Inflammatory macrophage treated with lipopolysaccharide for 1 hour (primary cell): Measurements from ENCODE around the gene ABL1.
A peak's percentile ranks its signal among the peaks of the same experiment; 100 is the strongest.

Source experiments
- DNase-seq, 2 donors: peaks; one replicate each; pipeline ENCODE4 v3.0.0-alpha.2; 2020 to 2022

ABL1 gene

GRCh38 chr9:130854092-130854491, 19.0 kb downstream of the ABL1 start:
- DNase-seq: no peak

GRCh38 chr9:130854835-130855234, 19.8 kb downstream of the ABL1 start:
- DNase-seq: no peak

- no peak for DNase-seq
These were observed 21.4 kb downstream of the ABL1 start for GRCh38 chr9:130856474-130856873.

GRCh38 chr9:130857864-130858738, 23.0 kb downstream of the ABL1 start:
- no peak for DNase-seq

- DNase-seq: no peak
These were observed 24.0 kb downstream of the ABL1 start for GRCh38 chr9:130858739-130859705.

GRCh38 chr9:130860458-130861316, 25.6 kb downstream of the ABL1 start:
- no peak for DNase-seq

GRCh38 chr9:130861372-130862180, 26.5 kb downstream of the ABL1 start:
- no peak for DNase-seq

GRCh38 chr9:130862217-130862616, 27.2 kb downstream of the ABL1 start:
- DNase-seq: no peak

GRCh38 chr9:130862747-130863146, 27.7 kb downstream of the ABL1 start:
- no peak for DNase-seq

GRCh38 chr9:130864541-130864940, 29.5 kb downstream of the ABL1 start:
- no peak for DNase-seq

- DNase-seq: no peak
These were observed 30.9 kb downstream of the ABL1 start for GRCh38 chr9:130865921-130866320.

- peak; percentile 47 to 85 for DNase-seq
These were observed 31.5 kb downstream of the ABL1 start for GRCh38 chr9:130866474-130866965.

GRCh38 chr9:130867556-130867955, 32.5 kb downstream of the ABL1 start:
- DNase-seq: no peak

GRCh38 chr9:130868230-130868629, 33.2 kb downstream of the ABL1 start:
- DNase-seq: no peak

- no peak for DNase-seq
These were observed 34.2 kb downstream of the ABL1 start for GRCh38 chr9:130869250-130869649.

GRCh38 chr9:130870491-130871381, 35.7 kb downstream of the ABL1 start:
- DNase-seq: no peak

- no peak for DNase-seq
These were observed 36.5 kb downstream of the ABL1 start for GRCh38 chr9:130871395-130872062.

- no peak for DNase-seq
These were observed 37.0 kb downstream of the ABL1 start for GRCh38 chr9:130872093-130872492.

GRCh38 chr9:130872508-130872907, 37.5 kb downstream of the ABL1 start:
- DNase-seq: no peak
